Lung (tissue), 12 donors: Measurements from ENCODE around the gene GABRB1. TPM values are rescaled to one million over a fixed set of nuclear protein-coding genes. Genes with fewer than 3 reads are reported as not detected.
A peak's percentile ranks its signal among the peaks of the same experiment; 100 is the strongest.

ENCODE experiments used
- ATAC-seq: fragments of 200-7000 bp; cut with Tn5 transposase; one replicate; pipeline ENCODE4 v1.9.1; 2020; ENCODE audit warnings: moderate number of reproducible peaks; ENCODE audit not compliant: insufficient read depth, low FRiP score
- DNase-seq, 3 donors: peaks; one replicate each; pipeline ENCODE4 v3.0.0-alpha.2; 2013 to 2017
- H3K27ac ChIP-seq, 2 donors: one replicate each; pipeline ENCODE4 v1.5.1; 2013; ENCODE audit warnings: mild to moderate bottlenecking in 2 of 2, moderate library complexity in 2 of 2, control low read depth in 1 of 2, inconsistent platforms in 1 of 2, low read depth in 1 of 2, low read length in 1 of 2
- H3K27me3 ChIP-seq, 3 donors: one replicate each; pipeline ENCODE4 v1.5.1; 2013; ENCODE audit warnings: low read length in 2 of 3; ENCODE audit not compliant: control insufficient read depth in 3 of 3, insufficient read depth in 3 of 3
- H3K36me3 ChIP-seq, 4 donors: one replicate each; pipeline ENCODE4 v1.5.1; 2013; ENCODE audit warnings: low read length in 4 of 4, mild to moderate bottlenecking in 1 of 4, moderate library complexity in 1 of 4; ENCODE audit not compliant: control insufficient read depth in 4 of 4, insufficient read depth in 4 of 4
- H3K4me1 ChIP-seq, 5 donors: one replicate each; pipeline ENCODE4 v1.5.1; 2013; ENCODE audit warnings: low read length in 5 of 5, mild to moderate bottlenecking in 2 of 5, moderate library complexity in 1 of 5; ENCODE audit not compliant: control insufficient read depth in 5 of 5, insufficient read depth in 5 of 5
- H3K4me3 ChIP-seq: one replicate; pipeline ENCODE4 v1.5.1; 2013; ENCODE audit warnings: mild to moderate bottlenecking, control low read depth, moderate library complexity
- H3K9ac ChIP-seq, 2 donors: one replicate each; pipeline ENCODE4 v1.5.1; 2013; ENCODE audit warnings: low read length in 2 of 2, control low read depth in 1 of 2; ENCODE audit not compliant: insufficient read depth in 1 of 2
- H3K9me3 ChIP-seq, 4 donors: one replicate each; pipeline ENCODE4 v1.5.1; 2013; ENCODE audit warnings: low read length in 3 of 4, mild to moderate bottlenecking in 1 of 4, moderate library complexity in 1 of 4; ENCODE audit not compliant: control insufficient read depth in 4 of 4, insufficient read depth in 3 of 4
- CTCF ChIP-seq: IDR thresholded peaks from 2 replicates; pipeline ENCODE4 v1.5.1; 2012; ENCODE audit warnings: mild to moderate bottlenecking; ENCODE audit errors: control extremely low read depth, extremely low read depth
- WGBS, 2 donors: extraction: QIAGEN DNeasy Blood & Tissue Kit; methylation state at CpG; one replicate each; pipeline ENCODE4 v1.1.7; 2013; 5-methylcytosine and 5-hydroxymethylcytosine counted together
- polyA plus RNA-seq, 2 donors: library from polyadenylated mRNA; stranded (reverse); fragments of 200-250 nt; gene quantifications; one replicate each; pipeline ENCODE4 v1.2.1, GENCODE V29; 2013
- total RNA-seq, 2 donors: library from RNA; depleted of rRNA in 1 of 2; stranded (reverse); fragments of >200 nt in 1 of 2; gene quantifications; one replicate each; pipeline ENCODE4 v1.2.1, GENCODE V29; 2014 to 2021
- donor health status: control.
- donor health status: control.
- donor health status: Bipolar disorder and iron deficiency.
- donor health status: healthy.
- donor health status: DM: yes; HTN: yes; CAD: no.

Gene GABRB1
- total and polyA plus RNA-seq, 4 donors, result 0.34 TPM; not detected in 3

GRCh38 chr4:47017494-47017893 is 13.9 kb upstream of the GABRB1 start:
- Histone ChIP-seq H3K9me3 (no peaks in the 10 kb centered on the region), H3K27me3 (no peaks in the 10 kb centered on the region), H3K4me3 (no peak overlapping the region), H3K36me3 (no peaks in the 10 kb centered on the region), H3K4me1 (peaks cover 0 to 13% (median 0%) of the 10 kb centered on the region in 5 donors), H3K9ac (no peak overlapping the region), H3K27ac (no peak overlapping the region)
- TF ChIP-seq CTCF, result no peak
- DNase-seq, result peak in 1 of 3 donors; percentile 40
- 75 to 78% methylated on average over 1 of the region's 1 CpG for WGBS, 2 donors
- ATAC-seq, result no peak

- ATAC-seq (peak; percentile 45), DNase-seq (peak in 1 of 3 donors; percentile 6)
- Histone ChIP-seq H3K36me3 (no peaks in the 10 kb centered on the region), H3K9me3 (peaks cover 0 to 3% (median 0%) of the 10 kb centered on the region in 4 donors), H3K9ac (no peak overlapping the region), H3K4me1 (peaks cover 0 to 19% (median 5%) of the 10 kb centered on the region in 5 donors), H3K4me3 (no peak overlapping the region), H3K27ac (peak overlapping the region in 1 of 2 donors; percentile 76), H3K27me3 (peaks cover 0 to 23% (median 11%) of the 10 kb centered on the region in 3 donors)
- 0 to 2% methylated on average over 17 to 19 of the region's 19 CpGs for WGBS, 2 donors
- no peak for TF ChIP-seq CTCF
Observed at GRCh38 chr4:47031751-47032404, 511 bp downstream of the GABRB1 start.

GRCh38 chr4:47032405-47033106 is 1.2 kb downstream of the GABRB1 start:
- Histone ChIP-seq H3K9ac (no peak overlapping the region), H3K27me3 (peaks cover 0 to 23% (median 11%) of the 10 kb centered on the region in 3 donors)
- ATAC-seq, result peak; percentile 84

More at GRCh38 chr4:47032405-47033106, 1.2 kb downstream of the GABRB1 start:
- DNase-seq, result peak; percentile 76 to 78 (median 77)
- 1 to 3% methylated on average over 47 of the region's 47 CpGs for WGBS, 2 donors
- Histone ChIP-seq H3K9me3 (peaks cover 0 to 3% (median 0%) of the 10 kb centered on the region in 4 donors), H3K4me3 (no peak overlapping the region), H3K36me3 (no peaks in the 10 kb centered on the region), H3K4me1 (peaks cover 0 to 19% (median 5%) of the 10 kb centered on the region in 5 donors), H3K27ac (peak overlapping the region in 1 of 2 donors; percentile 76)
- peak; percentile 4 for TF ChIP-seq CTCF
